ENCODE measurements around the gene TEAD2.

- TF ChIP-seq CTCF (conservative IDR thresholded peaks at IDR 0.05; ENCODE audit: low read length) = no peak
- no peak for TF ChIP-seq EZH2phosphoT487 (IDR thresholded peaks at IDR 0.05; ENCODE audit: borderline replicate concordance)
These were observed 24.1 kb downstream of the TEAD2 start for GRCh38 chr19:49338023-49338677.
